DOHH2 (cell line): ENCODE results near the gene BCAP31.

Experiments
- H3F3A ChIP-seq: fragments of 200-600 bp; sonication (generic), shearing (Covaris generic); 2 replicates; pipeline ENCODE4 v1.6.0; 2016; ENCODE audit warnings: antibody characterized with exemption, mild to moderate bottlenecking; ENCODE audit not compliant: control insufficient read depth, insufficient read depth
- H3K27ac ChIP-seq: fragments of 200-600 bp; sonication (generic); 2 replicates; pipeline ENCODE4 v1.5.1; 2014; ENCODE audit warnings: low read depth, mild to moderate bottlenecking, low read length, moderate library complexity
- H3K27me3 ChIP-seq: fragments of 200-600 bp; sonication (generic); 2 replicates; pipeline ENCODE4 v1.6.1; 2014; ENCODE audit warnings: mild to moderate bottlenecking, low read length, mixed read lengths; ENCODE audit not compliant: control insufficient read depth
- H3K36me3 ChIP-seq: fragments of 200-600 bp; sonication (generic); 2 replicates; pipeline ENCODE4 v1.6.1; 2014; ENCODE audit warnings: mild to moderate bottlenecking, low read length, moderate library complexity, mixed read lengths; ENCODE audit not compliant: control insufficient read depth
- H3K4me1 ChIP-seq: fragments of 200-600 bp; sonication (generic); 2 replicates; pipeline ENCODE4 v1.6.1; 2014; ENCODE audit warnings: mild to moderate bottlenecking, low read length, mixed read lengths; ENCODE audit not compliant: control insufficient read depth
- H3K4me2 ChIP-seq: fragments of 200-600 bp; sonication (generic); 2 replicates; pipeline ENCODE4 v1.6.0; 2014; ENCODE audit warnings: mild to moderate bottlenecking, low read length, moderate library complexity
- H3K4me3 ChIP-seq: fragments of 200-600 bp; sonication (generic); 2 replicates; pipeline ENCODE4 v1.5.1; 2014; ENCODE audit warnings: mild to moderate bottlenecking, low read length, mixed read lengths
- H3K79me2 ChIP-seq: fragments of 200-600 bp; sonication (generic); 2 replicates; pipeline ENCODE4 v1.6.1; 2014; ENCODE audit warnings: mild to moderate bottlenecking, low read length, mixed read lengths; ENCODE audit not compliant: control insufficient read depth
- H3K9me2 ChIP-seq: fragments of 200-600 bp; sonication (generic); replicated peaks from 2 replicates; pipeline ENCODE4 v1.6.1; 2014; ENCODE audit warnings: mild to moderate bottlenecking, low read length, mixed read lengths; ENCODE audit not compliant: control insufficient read depth
- H3K9me3 ChIP-seq: fragments of 200-600 bp; sonication (generic); 2 replicates; pipeline ENCODE4 v1.6.1; 2014; ENCODE audit warnings: antibody characterized with exemption, low read length, mixed read lengths; ENCODE audit not compliant: control insufficient read depth, insufficient read depth
- H4K20me1 ChIP-seq: fragments of 200-600 bp; sonication (generic); 2 replicates; pipeline ENCODE4 v1.6.0; 2014; ENCODE audit warnings: low read depth, mild to moderate bottlenecking, antibody characterized with exemption, low read length, moderate library complexity; ENCODE audit not compliant: control insufficient read depth, insufficient read depth
- EZH2phosphoT487 ChIP-seq: fragments of 200-600 bp; sonication (generic); IDR thresholded peaks from 2 replicates; pipeline ENCODE4 v1.6.1; 2017; ENCODE audit warnings: borderline replicate concordance, mild to moderate bottlenecking, antibody characterized with exemption, low read length, moderate library complexity, mixed read lengths
- TF ChIP-seq, protein P1 (sequence below): fragments of 200-600 bp; sonication (generic); IDR thresholded peaks from one replicate; pipeline ENCODE4 v1.5.1; 2014; ENCODE audit warnings: antibody characterized with exemption, mild to moderate bottlenecking, low read depth, low read length; ENCODE audit not compliant: poor library complexity, severe bottlenecking

Gene BCAP31

DNA sequence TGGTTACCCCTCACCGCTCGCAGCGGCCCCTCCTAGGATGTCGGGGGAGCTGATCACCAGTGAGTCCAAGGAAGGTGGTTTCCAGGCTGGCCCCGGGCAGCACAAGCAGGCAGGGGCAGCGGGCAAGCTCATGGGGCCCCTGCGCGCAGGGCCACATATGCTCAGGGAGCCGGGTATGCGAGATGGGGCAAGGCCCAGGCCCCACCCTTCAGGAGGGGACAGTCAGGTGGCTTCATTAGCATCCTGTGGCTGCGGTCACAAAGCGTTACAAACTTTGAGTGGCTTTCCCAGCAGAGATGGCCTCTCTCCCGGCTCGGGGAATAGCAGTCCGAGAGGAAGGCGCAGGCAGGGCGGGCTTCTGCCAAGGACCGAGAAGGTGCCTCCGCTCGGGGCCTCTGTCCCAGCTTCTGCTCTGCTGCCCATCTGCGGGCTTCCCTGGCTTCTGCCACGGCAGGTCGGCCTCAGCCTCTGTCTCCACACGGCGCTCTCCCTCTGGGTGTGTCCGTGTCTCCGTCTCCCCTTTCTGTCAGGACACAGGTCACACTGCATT, 13.9 kb upstream of the BCAP31 start:
- H3K4me1 ChIP-seq, result peaks cover 12% of the 10 kb centered on the region
- H3K27me3 ChIP-seq, result no peaks in the 10 kb centered on the region
- no peaks in the 10 kb centered on the region for H3K36me3 ChIP-seq
- no peaks in the 10 kb centered on the region for H3K9me2 ChIP-seq
- H3K79me2 ChIP-seq, result no peaks in the 10 kb centered on the region
- H3F3A ChIP-seq, result no peaks in the 10 kb centered on the region
- H4K20me1 ChIP-seq, result no peaks in the 10 kb centered on the region
- H3K27ac ChIP-seq, result no peak overlapping the region
- no peaks in the 10 kb centered on the region for H3K9me3 ChIP-seq
- H3K4me3 ChIP-seq, result no peak overlapping the region
- no peak overlapping the region for H3K4me2 ChIP-seq
- TF ChIP-seq, protein P1, sequence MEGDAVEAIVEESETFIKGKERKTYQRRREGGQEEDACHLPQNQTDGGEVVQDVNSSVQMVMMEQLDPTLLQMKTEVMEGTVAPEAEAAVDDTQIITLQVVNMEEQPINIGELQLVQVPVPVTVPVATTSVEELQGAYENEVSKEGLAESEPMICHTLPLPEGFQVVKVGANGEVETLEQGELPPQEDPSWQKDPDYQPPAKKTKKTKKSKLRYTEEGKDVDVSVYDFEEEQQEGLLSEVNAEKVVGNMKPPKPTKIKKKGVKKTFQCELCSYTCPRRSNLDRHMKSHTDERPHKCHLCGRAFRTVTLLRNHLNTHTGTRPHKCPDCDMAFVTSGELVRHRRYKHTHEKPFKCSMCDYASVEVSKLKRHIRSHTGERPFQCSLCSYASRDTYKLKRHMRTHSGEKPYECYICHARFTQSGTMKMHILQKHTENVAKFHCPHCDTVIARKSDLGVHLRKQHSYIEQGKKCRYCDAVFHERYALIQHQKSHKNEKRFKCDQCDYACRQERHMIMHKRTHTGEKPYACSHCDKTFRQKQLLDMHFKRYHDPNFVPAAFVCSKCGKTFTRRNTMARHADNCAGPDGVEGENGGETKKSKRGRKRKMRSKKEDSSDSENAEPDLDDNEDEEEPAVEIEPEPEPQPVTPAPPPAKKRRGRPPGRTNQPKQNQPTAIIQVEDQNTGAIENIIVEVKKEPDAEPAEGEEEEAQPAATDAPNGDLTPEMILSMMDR, result no peak
- TF ChIP-seq EZH2phosphoT487, result no peak

DNA sequence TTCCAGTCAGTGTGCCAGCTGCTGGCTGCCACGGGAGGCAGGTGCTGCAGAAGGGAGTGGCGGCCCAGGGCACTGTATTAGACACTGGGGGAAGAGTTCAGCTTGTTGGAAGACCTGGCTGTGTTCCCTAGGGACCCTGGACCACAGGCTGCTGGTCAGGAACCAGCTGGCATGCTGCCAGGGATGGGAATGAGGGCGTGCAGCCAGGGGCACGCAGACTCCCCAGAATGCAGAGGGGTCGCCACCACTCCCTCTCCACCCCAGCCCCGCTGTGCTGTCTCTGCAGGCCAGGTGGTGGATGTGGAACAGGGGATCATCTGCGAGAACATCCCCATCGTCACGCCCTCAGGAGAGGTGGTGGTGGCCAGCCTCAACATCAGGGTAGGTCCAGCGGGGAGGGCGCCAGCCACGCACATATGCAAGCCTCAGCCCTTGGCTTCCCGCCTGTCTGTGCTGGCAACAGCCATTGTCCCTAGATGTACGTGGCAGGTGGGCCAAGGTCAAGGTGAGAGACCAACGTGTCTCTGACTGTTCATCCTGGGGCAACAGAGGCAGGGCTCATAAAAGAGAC, 12.8 kb upstream of the BCAP31 start:
- H3K4me1 ChIP-seq, result peaks cover 9% of the 10 kb centered on the region
- TF ChIP-seq, protein P1, result no peak
- no peak for TF ChIP-seq EZH2phosphoT487
- H3K27me3 ChIP-seq, result no peaks in the 10 kb centered on the region
- H4K20me1 ChIP-seq, result no peaks in the 10 kb centered on the region
- H3K9me3 ChIP-seq, result no peaks in the 10 kb centered on the region
- H3K79me2 ChIP-seq, result no peaks in the 10 kb centered on the region
- H3K36me3 ChIP-seq, result no peaks in the 10 kb centered on the region
- no peak overlapping the region for H3K4me2 ChIP-seq
- no peaks in the 10 kb centered on the region for H3F3A ChIP-seq
- H3K27ac ChIP-seq, result no peak overlapping the region
- no peak overlapping the region for H3K4me3 ChIP-seq
- no peaks in the 10 kb centered on the region for H3K9me2 ChIP-seq

DNA sequence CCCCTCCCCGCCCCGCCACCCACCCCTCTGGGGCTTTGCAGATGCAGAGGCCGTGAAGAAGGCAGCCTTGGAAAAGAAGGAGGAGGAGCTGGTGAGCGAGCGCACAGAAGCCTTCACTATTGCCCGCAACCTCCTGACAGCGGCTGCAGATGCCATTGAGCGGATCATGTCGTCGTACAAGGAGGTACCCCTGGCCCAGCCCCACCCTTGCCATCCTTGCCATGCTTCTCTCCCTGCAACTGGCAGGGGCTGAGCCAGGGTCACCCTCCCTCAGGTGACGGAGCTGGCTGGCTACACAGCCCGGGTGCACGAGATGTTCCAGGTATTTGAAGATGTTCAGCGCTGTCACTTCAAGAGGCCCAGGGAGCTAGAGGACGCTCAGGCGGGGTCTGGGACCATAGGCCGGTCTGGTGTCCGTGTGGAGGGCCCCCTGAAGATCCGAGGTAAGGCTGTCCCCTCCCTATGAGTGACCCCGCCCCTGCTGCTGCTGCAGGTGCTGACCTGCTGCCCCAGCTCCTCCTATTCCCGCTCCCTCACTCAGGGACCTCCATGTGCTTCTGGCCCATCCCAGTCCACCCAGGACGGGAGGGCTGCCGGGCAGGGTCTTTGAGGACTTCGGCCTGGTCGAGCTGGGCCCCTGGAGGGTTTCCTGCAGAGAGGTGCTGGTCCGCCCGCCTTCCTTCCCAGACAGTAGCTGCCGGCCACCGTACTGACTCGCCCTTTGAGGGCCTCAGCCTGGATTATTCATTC, 12.1 kb upstream of the BCAP31 start:
- H3K27ac ChIP-seq, result no peak overlapping the region
- peaks cover 9% of the 10 kb centered on the region for H3K4me1 ChIP-seq
- H3F3A ChIP-seq, result no peaks in the 10 kb centered on the region
- H3K79me2 ChIP-seq, result no peaks in the 10 kb centered on the region
- no peak for TF ChIP-seq EZH2phosphoT487
- TF ChIP-seq, protein P1, result no peak
- H3K9me2 ChIP-seq, result no peaks in the 10 kb centered on the region
- no peaks in the 10 kb centered on the region for H3K9me3 ChIP-seq
- no peaks in the 10 kb centered on the region for H4K20me1 ChIP-seq
- H3K4me2 ChIP-seq, result no peak overlapping the region
- no peaks in the 10 kb centered on the region for H3K27me3 ChIP-seq
- H3K4me3 ChIP-seq, result no peak overlapping the region
- no peaks in the 10 kb centered on the region for H3K36me3 ChIP-seq
